ENCODE data around the gene SCYL2.
"Not testable (repeated sequence)": the region's sequence is repeated elsewhere in the genome, so short reads cannot be mapped to it uniquely, and the experiment has no call there.

SCYL2 gene

DNA sequence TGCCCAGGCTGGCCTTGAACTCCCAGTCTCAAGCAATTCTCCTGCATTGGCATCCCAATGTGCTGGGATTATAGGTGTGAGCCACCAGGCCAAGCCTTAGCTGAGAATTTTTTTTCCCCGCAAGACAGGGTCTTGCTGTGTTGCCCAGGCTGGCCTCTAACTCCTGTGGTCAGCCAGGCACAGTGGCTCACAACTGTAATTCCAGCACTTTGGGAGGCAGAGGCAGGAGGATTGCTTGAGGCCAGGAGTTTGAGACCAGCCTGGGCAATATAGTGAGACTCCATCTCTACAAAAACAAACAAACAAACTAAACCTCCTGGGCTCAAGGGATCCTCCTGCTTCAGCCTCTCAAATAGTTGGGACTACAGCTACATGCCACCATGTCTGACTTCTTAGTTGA lies 27.4 kb upstream of the SCYL2 start:
- H3K36me3 Mint-ChIP-seq (ENCODE audit: insufficient read depth): no peaks in the 10 kb centered on the region
- no peak for DNase-seq (ENCODE audit: low spot score in 2 of 2)
- H3K4me1 Mint-ChIP-seq: no peaks in the 10 kb centered on the region
- H3K9me3 Mint-ChIP-seq: no peaks in the 10 kb centered on the region
- no peak overlapping the region for H3K27ac Mint-ChIP-seq (ENCODE audit: low read depth)
- H3K27me3 Mint-ChIP-seq: no peaks in the 10 kb centered on the region
- no peak for ATAC-seq (replicated peaks; ENCODE audit: extremely low read depth, poor library complexity, severe bottlenecking)
- H3K4me3 Mint-ChIP-seq: no peak overlapping the region

DNA sequence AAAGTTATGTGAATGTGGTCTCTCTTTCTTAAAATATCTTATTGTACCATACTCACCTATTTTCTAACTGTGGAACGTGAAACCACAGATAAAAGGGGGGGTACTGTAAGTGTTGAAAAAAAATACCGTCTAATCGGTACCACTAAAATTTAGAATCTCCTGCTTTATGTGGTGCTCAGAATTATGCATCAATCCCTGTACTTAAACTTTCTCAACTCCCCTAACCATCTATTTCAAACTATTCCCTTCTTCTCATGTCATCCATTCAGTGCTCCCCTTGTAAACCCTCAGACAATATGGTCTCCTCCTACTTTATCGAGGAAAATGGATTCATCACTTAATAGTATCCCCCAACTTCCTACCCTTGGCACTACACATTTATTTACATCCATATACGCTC lies 23.8 kb upstream of the SCYL2 start:
- Mint-ChIP-seq H3K9me3 (no peaks in the 10 kb centered on the region), H3K27ac (ENCODE audit: low read depth) (no peak overlapping the region), H3K4me1 (no peaks in the 10 kb centered on the region)

DNA sequence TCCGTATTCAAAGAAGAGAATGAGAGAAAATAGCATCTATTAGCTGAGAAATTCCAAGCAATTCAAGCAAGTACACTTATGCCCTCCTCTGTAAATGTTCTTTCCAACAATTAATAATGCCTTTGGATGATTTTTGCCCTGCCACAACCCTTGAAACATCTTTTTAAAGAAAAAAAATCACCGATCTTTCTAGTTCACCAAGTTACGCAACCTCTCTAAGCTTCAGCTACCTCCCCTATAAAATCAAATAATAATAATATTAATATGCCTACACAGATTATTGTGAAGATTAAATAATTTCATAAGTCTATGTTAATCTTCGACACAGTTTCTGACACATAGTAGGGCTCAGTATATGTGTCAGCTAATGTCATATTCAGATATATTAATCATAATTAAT lies 19.2 kb upstream of the SCYL2 start:
- no peaks in the 10 kb centered on the region for H3K36me3 Mint-ChIP-seq (ENCODE audit: insufficient read depth)
- no peaks in the 10 kb centered on the region for H3K4me1 Mint-ChIP-seq
- H3K9me3 Mint-ChIP-seq: no peaks in the 10 kb centered on the region
- H3K4me3 Mint-ChIP-seq: no peak overlapping the region
- H3K27me3 Mint-ChIP-seq: no peaks in the 10 kb centered on the region
- no peak for ATAC-seq (replicated peaks; ENCODE audit: extremely low read depth, poor library complexity, severe bottlenecking)
- H3K27ac Mint-ChIP-seq (ENCODE audit: low read depth): no peak overlapping the region
- no peak for DNase-seq (ENCODE audit: low spot score in 2 of 2)

More for the DNA sequence above, 23.8 kb upstream of the SCYL2 start:
- Mint-ChIP-seq H3K27me3 (no peaks in the 10 kb centered on the region), H3K4me3 (no peak overlapping the region), H3K36me3 (ENCODE audit: insufficient read depth) (no peaks in the 10 kb centered on the region)
- ATAC-seq (replicated peaks; ENCODE audit: extremely low read depth, poor library complexity, severe bottlenecking) (no peak), DNase-seq (ENCODE audit: low spot score in 2 of 2) (no peak)

DNA sequence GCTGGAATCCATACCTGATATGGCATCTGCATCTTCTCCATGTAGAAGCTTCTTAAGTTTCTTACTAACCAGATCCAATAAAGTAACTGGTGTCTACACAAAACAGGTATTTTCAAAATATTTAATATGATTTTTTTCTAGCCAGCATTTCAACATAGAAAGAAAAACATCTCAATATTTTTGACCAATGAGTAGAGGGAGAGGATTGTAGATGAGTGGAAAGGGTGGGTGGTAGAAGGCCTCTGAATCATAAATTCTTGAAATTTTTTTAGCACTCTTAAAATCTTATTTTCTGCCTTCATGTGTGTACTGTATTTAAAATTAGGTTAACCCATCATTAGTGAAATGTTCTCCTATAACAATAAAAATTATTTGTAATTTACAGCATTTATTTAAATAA lies 18.1 kb upstream of the SCYL2 start:
- Mint-ChIP-seq H3K4me3 (no peak overlapping the region), H3K27ac (ENCODE audit: low read depth) (no peak overlapping the region), H3K36me3 (ENCODE audit: insufficient read depth) (no peaks in the 10 kb centered on the region), H3K9me3 (no peaks in the 10 kb centered on the region), H3K4me1 (no peaks in the 10 kb centered on the region), H3K27me3 (no peaks in the 10 kb centered on the region)
- ATAC-seq (replicated peaks; ENCODE audit: extremely low read depth, poor library complexity, severe bottlenecking) (no peak), DNase-seq (ENCODE audit: low spot score in 2 of 2) (no peak)

DNA sequence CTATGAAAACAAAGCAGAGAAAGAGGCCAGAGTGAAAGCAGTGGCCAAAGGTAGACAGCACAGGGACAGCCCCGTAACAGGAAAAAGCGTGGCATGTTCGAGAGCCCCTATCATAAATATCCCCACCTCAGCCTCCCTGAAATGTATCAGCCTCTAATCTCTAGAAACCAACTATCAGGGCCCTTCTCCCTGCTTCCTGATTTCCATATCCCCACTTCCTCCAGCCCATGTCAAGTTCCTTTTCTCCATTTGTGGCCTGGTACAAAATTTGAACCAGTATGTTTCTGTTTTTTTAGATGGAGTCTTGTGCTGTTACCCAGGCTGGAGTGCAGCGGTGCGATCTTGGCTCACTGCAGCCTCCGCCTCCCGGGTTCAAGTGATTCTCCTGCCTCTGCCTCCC lies 17.0 kb upstream of the SCYL2 start:
- Mint-ChIP-seq H3K27ac (ENCODE audit: low read depth) (no peak overlapping the region), H3K27me3 (no peaks in the 10 kb centered on the region), H3K4me3 (no peak overlapping the region), H3K36me3 (ENCODE audit: insufficient read depth) (no peaks in the 10 kb centered on the region), H3K4me1 (no peaks in the 10 kb centered on the region), H3K9me3 (no peaks in the 10 kb centered on the region)
- no peak for DNase-seq (ENCODE audit: low spot score in 2 of 2)
- no peak for ATAC-seq (replicated peaks; ENCODE audit: extremely low read depth, poor library complexity, severe bottlenecking)

DNA sequence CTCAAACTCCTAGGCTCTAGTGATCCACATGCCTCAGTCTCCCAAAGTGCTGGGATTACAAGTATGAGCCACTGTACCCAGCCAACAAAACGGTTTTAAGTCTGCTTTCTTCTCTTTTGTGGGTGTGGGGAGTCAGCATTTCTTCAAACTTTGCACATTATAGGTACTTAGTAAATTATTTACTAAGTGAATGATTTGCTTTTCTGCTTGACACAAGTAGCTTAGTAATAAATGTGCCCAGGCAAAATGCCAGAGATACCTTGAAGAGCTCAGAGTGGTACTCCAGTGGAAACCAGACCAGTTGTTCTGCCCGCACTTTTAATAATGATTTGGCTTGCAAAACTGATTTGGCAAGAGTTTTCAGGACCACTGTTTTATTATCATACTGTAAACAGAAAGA lies 15.1 kb upstream of the SCYL2 start:
- DNase-seq (ENCODE audit: low spot score in 2 of 2): no peak
- H3K36me3 Mint-ChIP-seq (ENCODE audit: insufficient read depth): no peaks in the 10 kb centered on the region
- H3K4me1 Mint-ChIP-seq: no peaks in the 10 kb centered on the region
- no peak for ATAC-seq (replicated peaks; ENCODE audit: extremely low read depth, poor library complexity, severe bottlenecking)
- H3K9me3 Mint-ChIP-seq: no peaks in the 10 kb centered on the region
- no peak overlapping the region for H3K27ac Mint-ChIP-seq (ENCODE audit: low read depth)
- no peaks in the 10 kb centered on the region for H3K27me3 Mint-ChIP-seq
- H3K4me3 Mint-ChIP-seq: no peak overlapping the region

DNA sequence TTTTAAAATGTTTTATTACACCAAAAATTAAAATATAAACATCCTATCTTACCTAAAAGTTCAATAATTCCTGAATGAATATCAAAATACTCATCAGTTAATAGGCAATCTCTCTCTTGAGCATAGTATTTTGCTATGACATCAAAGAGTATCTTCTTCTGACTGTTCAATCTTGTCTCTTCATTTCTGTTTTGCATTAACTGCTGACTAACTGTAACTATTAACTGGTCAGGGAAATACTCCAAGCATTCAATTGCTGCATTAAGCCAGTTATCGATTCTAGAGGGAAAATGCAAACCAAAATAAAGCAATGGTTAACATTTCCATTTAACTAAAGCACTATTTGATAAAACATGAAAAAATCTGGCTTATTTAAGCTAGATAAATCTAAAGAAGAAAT lies 13.5 kb upstream of the SCYL2 start:
- H3K27me3 Mint-ChIP-seq: no peaks in the 10 kb centered on the region
- no peak overlapping the region for H3K27ac Mint-ChIP-seq (ENCODE audit: low read depth)
- H3K4me1 Mint-ChIP-seq: no peaks in the 10 kb centered on the region

DNA sequence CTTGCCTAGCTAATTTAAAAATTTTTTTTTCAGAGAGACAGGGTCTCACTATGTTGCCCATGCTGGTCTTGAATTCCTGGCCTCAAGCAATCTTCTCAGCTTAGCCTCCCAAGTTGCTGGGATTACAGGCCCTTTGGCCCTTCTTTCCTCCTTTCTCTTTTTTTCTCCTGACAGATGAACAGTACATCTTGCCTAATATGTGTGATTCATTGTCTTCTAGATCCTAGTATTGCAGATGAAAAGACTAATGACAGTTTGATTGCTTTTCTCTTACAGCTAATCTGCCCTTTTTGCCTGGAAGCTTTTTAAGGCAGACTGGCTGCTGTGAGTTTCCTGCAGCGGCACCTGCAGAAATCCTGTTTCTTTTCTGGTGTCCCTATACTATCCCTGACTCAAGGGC lies 12.1 kb upstream of the SCYL2 start:
- no peaks in the 10 kb centered on the region for H3K9me3 Mint-ChIP-seq
- no peaks in the 10 kb centered on the region for H3K36me3 Mint-ChIP-seq (ENCODE audit: insufficient read depth)
- no peak for DNase-seq (ENCODE audit: low spot score in 2 of 2)
- H3K4me3 Mint-ChIP-seq: no peak overlapping the region
- no peak overlapping the region for H3K27ac Mint-ChIP-seq (ENCODE audit: low read depth)
- no peak for ATAC-seq (replicated peaks; ENCODE audit: extremely low read depth, poor library complexity, severe bottlenecking)
- no peaks in the 10 kb centered on the region for H3K27me3 Mint-ChIP-seq
- no peaks in the 10 kb centered on the region for H3K4me1 Mint-ChIP-seq

More for the DNA sequence above, 13.5 kb upstream of the SCYL2 start:
- H3K4me3 Mint-ChIP-seq: no peak overlapping the region
- no peak for ATAC-seq (replicated peaks; ENCODE audit: extremely low read depth, poor library complexity, severe bottlenecking)
- no peak for DNase-seq (ENCODE audit: low spot score in 2 of 2)
- no peaks in the 10 kb centered on the region for H3K9me3 Mint-ChIP-seq
- no peaks in the 10 kb centered on the region for H3K36me3 Mint-ChIP-seq (ENCODE audit: insufficient read depth)

DNA sequence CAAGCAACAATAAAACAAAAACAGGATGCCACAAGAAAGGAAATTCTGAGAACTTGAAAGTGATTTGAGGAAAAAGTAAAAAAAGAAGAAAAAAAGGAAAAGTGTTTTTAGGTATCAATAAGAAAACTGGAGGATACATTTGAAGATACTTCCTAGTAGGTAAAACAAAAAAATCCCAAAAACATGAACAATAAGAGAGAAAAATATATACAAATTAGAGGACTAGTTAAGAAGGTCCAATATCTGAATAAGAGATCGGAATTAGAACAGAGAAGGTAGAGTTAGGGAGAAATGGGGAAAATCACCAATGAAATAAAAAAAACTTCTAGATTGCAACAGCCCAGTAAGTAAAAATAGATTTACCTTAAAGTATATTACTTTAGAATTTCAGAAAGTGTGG lies 8.8 kb upstream of the SCYL2 start:
- Mint-ChIP-seq H3K27me3 (no peaks in the 10 kb centered on the region), H3K4me3 (no peak overlapping the region), H3K27ac (ENCODE audit: low read depth) (no peak overlapping the region), H3K36me3 (ENCODE audit: insufficient read depth) (no peaks in the 10 kb centered on the region), H3K9me3 (no peaks in the 10 kb centered on the region), H3K4me1 (no peaks in the 10 kb centered on the region)
- DNase-seq (ENCODE audit: low spot score in 2 of 2) (no peak), ATAC-seq (replicated peaks; ENCODE audit: extremely low read depth, poor library complexity, severe bottlenecking) (no peak)

DNA sequence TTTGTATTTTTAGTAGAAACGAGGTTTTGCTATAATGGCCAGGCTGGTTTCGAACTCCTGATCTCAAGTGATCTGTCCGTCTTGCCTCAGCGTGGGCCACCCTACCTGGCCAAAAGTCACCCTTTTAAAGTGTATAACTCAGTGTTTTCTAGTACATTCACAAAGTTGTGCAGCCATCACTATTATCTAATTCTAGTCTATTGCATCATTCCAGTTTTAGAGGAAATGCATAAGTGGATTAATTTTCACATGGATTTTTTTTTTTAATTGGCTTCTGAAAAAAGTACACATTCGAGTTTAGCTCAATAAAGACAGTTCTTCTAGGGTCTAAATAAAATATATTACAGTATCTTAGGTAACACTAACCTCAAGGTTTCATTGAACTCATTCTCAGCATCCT lies 3.8 kb upstream of the SCYL2 start:
- no peaks in the 10 kb centered on the region for H3K27me3 Mint-ChIP-seq
- H3K4me1 Mint-ChIP-seq: peaks cover 13% of the 10 kb centered on the region
- H3K27ac Mint-ChIP-seq (ENCODE audit: low read depth): no peak overlapping the region
- no peak for DNase-seq (ENCODE audit: low spot score in 2 of 2)
- no peak overlapping the region for H3K4me3 Mint-ChIP-seq
- H3K36me3 Mint-ChIP-seq (ENCODE audit: insufficient read depth): peaks cover 7% of the 10 kb centered on the region
- no peaks in the 10 kb centered on the region for H3K9me3 Mint-ChIP-seq
- ATAC-seq (replicated peaks; ENCODE audit: extremely low read depth, poor library complexity, severe bottlenecking): no peak

DNA sequence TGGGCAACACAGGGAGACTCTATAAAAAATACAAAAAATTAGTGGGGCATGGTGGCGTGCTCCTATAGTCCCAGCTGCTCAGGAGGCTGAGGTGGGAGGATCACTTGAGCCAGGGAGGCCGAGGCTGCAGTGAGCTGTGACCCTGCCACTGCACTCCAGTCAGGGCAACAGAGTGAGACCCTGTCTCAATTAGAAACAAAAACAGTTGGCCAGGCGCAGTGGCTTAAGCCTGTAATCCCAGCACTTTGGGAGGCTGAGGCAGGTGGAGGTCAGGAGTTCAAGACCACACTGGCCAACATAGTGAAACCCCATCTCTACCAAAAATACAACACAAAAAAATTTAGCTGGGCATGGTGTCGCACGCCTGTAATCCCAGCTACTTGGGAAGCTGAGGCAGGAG lies 1.9 kb upstream of the SCYL2 start:
- not testable (repeated sequence) for H3K27ac Mint-ChIP-seq (ENCODE audit: low read depth); H3K36me3 Mint-ChIP-seq (ENCODE audit: insufficient read depth); DNase-seq (ENCODE audit: low spot score in 2 of 2); H3K27me3 Mint-ChIP-seq; ATAC-seq (replicated peaks; ENCODE audit: extremely low read depth, poor library complexity, severe bottlenecking); H3K9me3 Mint-ChIP-seq; H3K4me3 Mint-ChIP-seq
- peaks cover 29% of the 10 kb centered on the region for H3K4me1 Mint-ChIP-seq

DNA sequence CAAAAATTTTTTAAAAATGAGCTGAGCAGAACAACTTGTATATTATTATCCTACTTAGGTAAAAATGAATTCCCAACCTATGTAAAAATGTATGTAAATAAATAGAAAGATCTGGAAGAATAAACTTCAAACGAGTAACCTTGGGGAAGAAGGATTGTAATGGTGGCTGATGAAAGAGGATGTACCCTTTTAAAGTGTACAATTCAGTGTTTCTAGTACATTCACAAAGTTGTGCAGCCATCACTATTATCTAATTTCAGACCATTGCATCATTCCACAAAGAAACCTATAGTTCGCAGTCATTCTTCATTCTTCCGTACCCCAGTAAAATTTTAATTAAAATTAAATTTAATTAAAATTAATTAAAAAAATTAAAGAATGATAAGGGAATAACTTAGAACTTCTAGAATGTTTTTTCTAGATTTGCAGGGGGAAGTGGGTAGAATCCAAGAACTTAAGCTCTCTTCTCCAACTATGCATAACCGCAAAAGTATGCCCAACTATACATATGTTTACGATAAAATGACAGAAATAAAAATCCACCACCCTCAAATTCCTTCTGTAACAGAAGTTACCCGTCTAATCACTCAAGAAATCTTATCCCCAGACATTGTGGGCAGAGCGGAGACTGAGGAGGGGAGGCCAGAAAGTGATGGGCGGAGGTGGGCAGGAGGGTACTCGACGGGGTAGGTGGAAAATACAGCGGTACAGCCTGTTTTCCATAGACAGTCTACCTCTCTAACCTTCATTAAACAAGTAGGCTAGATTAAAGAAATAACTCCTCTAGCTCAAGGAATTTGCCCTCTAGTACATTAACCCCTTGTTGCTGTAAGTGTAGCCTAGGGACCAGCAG lies 1.0 kb upstream of the SCYL2 start:
- H3K4me1 Mint-ChIP-seq: peaks cover 29% of the 10 kb centered on the region
- peaks cover 7% of the 10 kb centered on the region for H3K36me3 Mint-ChIP-seq (ENCODE audit: insufficient read depth)
- H3K27ac Mint-ChIP-seq (ENCODE audit: low read depth): peak overlapping the region; percentile 98
- H3K27me3 Mint-ChIP-seq: no peaks in the 10 kb centered on the region
- no peaks in the 10 kb centered on the region for H3K9me3 Mint-ChIP-seq
- no peak for DNase-seq (ENCODE audit: low spot score in 2 of 2)
- peak overlapping the region; percentile 97 for H3K4me3 Mint-ChIP-seq
- ATAC-seq (replicated peaks; ENCODE audit: extremely low read depth, poor library complexity, severe bottlenecking): no peak

DNA sequence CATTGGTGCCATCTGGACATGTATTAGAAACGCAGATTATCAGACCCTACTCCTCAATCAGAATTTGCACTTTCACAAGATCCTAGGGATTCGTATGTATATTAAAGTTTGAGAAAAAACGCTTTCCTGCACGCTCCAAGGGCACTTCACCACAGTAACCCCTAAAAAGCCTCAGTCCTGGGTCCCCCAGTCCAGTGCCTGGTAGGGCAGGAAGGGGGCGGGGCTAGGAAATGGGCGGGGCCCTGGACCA lies 467 bp upstream of the SCYL2 start:
- H3K4me3 Mint-ChIP-seq: peak overlapping the region; percentile 97
- DNase-seq (ENCODE audit: low spot score in 2 of 2): no peak
- peaks cover 29% of the 10 kb centered on the region for H3K4me1 Mint-ChIP-seq

More for the DNA sequence above, 467 bp upstream of the SCYL2 start:
- no peaks in the 10 kb centered on the region for H3K27me3 Mint-ChIP-seq
- no peaks in the 10 kb centered on the region for H3K9me3 Mint-ChIP-seq
- H3K36me3 Mint-ChIP-seq (ENCODE audit: insufficient read depth): peaks cover 7% of the 10 kb centered on the region
- ATAC-seq (replicated peaks; ENCODE audit: extremely low read depth, poor library complexity, severe bottlenecking): peak; percentile 81
- H3K27ac Mint-ChIP-seq (ENCODE audit: low read depth): peak overlapping the region; percentile 98
